ENCODE data around the gene GNAS. TPM values are rescaled to one million over a fixed set of nuclear protein-coding genes. Genes with fewer than 3 reads are reported as not detected.

GNAS gene
- total RNA-seq, 1 donor from 2014 or later, result 1,173 TPM

- Mint-ChIP-seq H3K27ac (ENCODE audit: unreplicated experiment) (peak overlapping the region; percentile 67), H3K4me3 (ENCODE audit: unreplicated experiment) (peak overlapping the region; percentile 93), H3K36me3 (ENCODE audit: unreplicated experiment) (peaks cover 17% of the 10 kb centered on the region), H3K4me1 (ENCODE audit: unreplicated experiment) (peaks cover 58% of the 10 kb centered on the region), H3K27me3 (ENCODE audit: unreplicated experiment) (no peaks in the 10 kb centered on the region), H3K9me3 (ENCODE audit: unreplicated experiment) (no peaks in the 10 kb centered on the region)
- TF ChIP-seq CTCF (IDR thresholded peaks at IDR 0.05), result no peak
- DNase-seq (ENCODE audit: extremely low spot score, unreplicated experiment), result peak; percentile 8
Measured at GRCh38 chr20:58894652-58895447, 42.3 kb downstream of the GNAS start.

GRCh38 chr20:58895448-58896180 is 43.1 kb downstream of the GNAS start:
- Mint-ChIP-seq H3K4me1 (ENCODE audit: unreplicated experiment) (peaks cover 59% of the 10 kb centered on the region), H3K9me3 (ENCODE audit: unreplicated experiment) (no peaks in the 10 kb centered on the region)

GRCh38 chr20:58896820-58897219 is 44.3 kb downstream of the GNAS start:
- H3K27me3 Mint-ChIP-seq (ENCODE audit: unreplicated experiment), result no peaks in the 10 kb centered on the region
- peak overlapping the region; percentile 67 for H3K27ac Mint-ChIP-seq (ENCODE audit: unreplicated experiment)
- no peak for TF ChIP-seq CTCF (IDR thresholded peaks at IDR 0.05)
- H3K4me3 Mint-ChIP-seq (ENCODE audit: unreplicated experiment), result no peak overlapping the region
- peaks cover 62% of the 10 kb centered on the region for H3K4me1 Mint-ChIP-seq (ENCODE audit: unreplicated experiment)
- peaks cover 17% of the 10 kb centered on the region for H3K36me3 Mint-ChIP-seq (ENCODE audit: unreplicated experiment)
- no peak for DNase-seq (ENCODE audit: extremely low spot score, unreplicated experiment)
- H3K9me3 Mint-ChIP-seq (ENCODE audit: unreplicated experiment), result no peaks in the 10 kb centered on the region

More at GRCh38 chr20:58895448-58896180, 43.1 kb downstream of the GNAS start:
- no peaks in the 10 kb centered on the region for H3K27me3 Mint-ChIP-seq (ENCODE audit: unreplicated experiment)
- peaks cover 17% of the 10 kb centered on the region for H3K36me3 Mint-ChIP-seq (ENCODE audit: unreplicated experiment)
- H3K27ac Mint-ChIP-seq (ENCODE audit: unreplicated experiment), result peak overlapping the region; percentile 67
- TF ChIP-seq CTCF (IDR thresholded peaks at IDR 0.05), result no peak
- peak overlapping the region; percentile 93 for H3K4me3 Mint-ChIP-seq (ENCODE audit: unreplicated experiment)
- DNase-seq (ENCODE audit: extremely low spot score, unreplicated experiment), result no peak

- no peak for TF ChIP-seq CTCF (IDR thresholded peaks at IDR 0.05)
- H3K9me3 Mint-ChIP-seq (ENCODE audit: unreplicated experiment), result no peaks in the 10 kb centered on the region
- H3K27ac Mint-ChIP-seq (ENCODE audit: unreplicated experiment), result peak overlapping the region; percentile 11
- no peaks in the 10 kb centered on the region for H3K27me3 Mint-ChIP-seq (ENCODE audit: unreplicated experiment)
- peaks cover 65% of the 10 kb centered on the region for H3K4me1 Mint-ChIP-seq (ENCODE audit: unreplicated experiment)
- peaks cover 19% of the 10 kb centered on the region for H3K36me3 Mint-ChIP-seq (ENCODE audit: unreplicated experiment)
- no peak overlapping the region for H3K4me3 Mint-ChIP-seq (ENCODE audit: unreplicated experiment)
- DNase-seq (ENCODE audit: extremely low spot score, unreplicated experiment), result no peak
Measured at GRCh38 chr20:58897488-58897887, 45.0 kb downstream of the GNAS start.
